Activated gamma-delta T cell treated with anti-CD3 and anti-CD28 coated beads, Interleukin-2, amount 50 U/mL, for 16 hours (primary cell): Measurements from ENCODE around the gene SLC22A14.

Source experiments
- DNase-seq: peaks from one replicate; pipeline ENCODE4 v3.0.0-alpha.2; 2020; ENCODE audit warnings: low read depth

Gene SLC22A14

GRCh38 chr3:38346587-38347410, 64.7 kb downstream of the SLC22A14 start, which contains the start of gene XYLB:
TSS of gene XYLB (plus strand) at chr3:38346785. CDS start at chr3:38346869, 84 bp downstream.
- DNase-seq, result peak; percentile 50

- DNase-seq, result no peak
Measured at GRCh38 chr3:38347421-38348200, 65.5 kb downstream of the SLC22A14 start.

GRCh38 chr3:38348903-38349302, 66.8 kb downstream of the SLC22A14 start:
- DNase-seq, result no peak

- no peak for DNase-seq
Measured at GRCh38 chr3:38349684-38350359, 67.7 kb downstream of the SLC22A14 start.

- no peak for DNase-seq
Measured at GRCh38 chr3:38353151-38353550, 71.1 kb downstream of the SLC22A14 start.

GRCh38 chr3:38354588-38355330, 72.7 kb downstream of the SLC22A14 start:
- no peak for DNase-seq

- DNase-seq, result no peak
Measured at GRCh38 chr3:38359038-38359437, 76.9 kb downstream of the SLC22A14 start.

- DNase-seq, result no peak
Measured at GRCh38 chr3:38360345-38360744, 78.3 kb downstream of the SLC22A14 start.

GRCh38 chr3:38361496-38361895, 79.4 kb downstream of the SLC22A14 start:
- DNase-seq, result no peak

- DNase-seq, result no peak
Measured at GRCh38 chr3:38362825-38363224, 80.7 kb downstream of the SLC22A14 start.

GRCh38 chr3:38364721-38365400, 82.8 kb downstream of the SLC22A14 start:
- no peak for DNase-seq

- DNase-seq, result no peak
Measured at GRCh38 chr3:38365469-38366062, 83.5 kb downstream of the SLC22A14 start.

GRCh38 chr3:38366082-38366481, 84.0 kb downstream of the SLC22A14 start:
- no peak for DNase-seq

GRCh38 chr3:38367779-38368178, 85.7 kb downstream of the SLC22A14 start:
- DNase-seq, result no peak
